K562 (cell line): ENCODE results near the gene RAB32. TPM values are rescaled to one million over a fixed set of nuclear protein-coding genes. Genes with fewer than 3 reads are reported as not detected.
A peak's percentile ranks its signal among the peaks of the same experiment; 100 is the strongest.

ENCODE experiments used
- ATAC-seq: fragments of 200-7000 bp; cut with Tn5 transposase; 3 replicates; pipeline ENCODE4 v1.9.1; 2020; ENCODE audit warnings: moderate library complexity
- BruUV-seq: library from RNA; stranded (reverse); fragments of 400-500 nt; replicated peaks from 2 replicates; lab custom pipeline; 2021; lab: Mats Ljungman, UMichigan
- CTCF ChIA-PET: fragments of 300-600 bp; formaldehyde crosslinking; extraction: SDS; loops from one replicate; lab custom pipeline; 2021; ENCODE audit warnings: low intra/inter-chr PET ratio; lab: Yijun Ruan, JAX
- POLR2A ChIA-PET: fragments of 300-600, 350-650 bp; sonication (Branson Sonifier 250); formaldehyde crosslinking; extraction: SDS; loops from one replicate; lab custom pipeline; 2021; ENCODE audit warnings: antibody characterized with exemption, inconsistent platforms; lab: Yijun Ruan, JAX
- DNase-seq, 4 experiments: peaks; one replicate each; pipeline versions ENCODE4 v3.0.0 to v3.0.0-alpha.2; 2011 to 2018; ENCODE audit warnings: low spot score in 3 of 4, mixed read lengths in 3 of 4; ENCODE audit errors: extremely low read depth in 1 of 4
- FAIRE-seq: peaks from 2 replicates; lab custom pipeline; 2011; peaks lifted over from hg19 to GRCh38; lab: Jason Lieb, UNC
- H2AFZ ChIP-seq: 2 replicates; pipeline ENCODE4 v1.6.0; 2011; ENCODE audit warnings: low read depth, low read length, control low read depth, inconsistent platforms
- H3K27ac ChIP-seq: fragments of 200-600 bp; 3 replicates; pipeline ENCODE4 v1.8.0; 2011; ENCODE audit warnings: low read depth, mild to moderate bottlenecking, control low read depth, inconsistent platforms, low read length, moderate library complexity, mixed read lengths; ENCODE audit errors: extremely low read depth
- H3K27me3 ChIP-seq, 2 experiments: fragments of 300-600 bp in 1 of 2; 2 replicates in 1 of 2; 3 replicates in 1 of 2; pipeline versions ENCODE4 v1.6.0 to v1.8.0; 2011; ENCODE audit warnings: inconsistent platforms in 2 of 2, low read length in 2 of 2, mild to moderate bottlenecking in 1 of 2, mixed read lengths in 1 of 2, moderate library complexity in 1 of 2; ENCODE audit not compliant: control insufficient read depth in 2 of 2, insufficient read depth in 2 of 2
- H3K36me3 ChIP-seq: fragments of 300-600 bp; 3 replicates; pipeline ENCODE4 v1.8.0; 2011; ENCODE audit warnings: mild to moderate bottlenecking, low read length, inconsistent platforms; ENCODE audit not compliant: control insufficient read depth, insufficient read depth
- H3K4me1 ChIP-seq, 2 experiments: fragments of 200-600 bp in 1 of 2; replicated peaks in 1 of 2; 2 replicates in 1 of 2; 3 replicates in 1 of 2; pipeline versions ENCODE4 v1.5.1 to v1.8.0; 2011; ENCODE audit warnings: inconsistent platforms in 2 of 2, low read length in 2 of 2, mild to moderate bottlenecking in 1 of 2, mixed read lengths in 1 of 2, moderate library complexity in 1 of 2; ENCODE audit not compliant: control insufficient read depth in 2 of 2, insufficient read depth in 2 of 2
- H3K4me2 ChIP-seq: 2 replicates; pipeline ENCODE4 v1.6.1; 2011; ENCODE audit warnings: low read length, control low read depth, inconsistent platforms, mixed read lengths; ENCODE audit not compliant: insufficient read depth
- H3K4me3 ChIP-seq: fragments of 200-600 bp; sonication (generic), shearing (Covaris generic); 2 replicates; pipeline ENCODE4 v1.5.1; 2016; ENCODE audit warnings: control low read depth, inconsistent platforms
- H3K79me2 ChIP-seq: fragments of 200-600 bp; 3 replicates; pipeline ENCODE4 v1.8.0; 2011; ENCODE audit warnings: low read length, inconsistent platforms; ENCODE audit not compliant: control insufficient read depth, insufficient read depth
- H3K9ac ChIP-seq, 2 experiments: 2 replicates each; pipeline versions ENCODE4 v1.6.0 to v1.6.1; 2011; ENCODE audit warnings: low read depth in 2 of 2, low read length in 2 of 2, control low read depth in 1 of 2, inconsistent platforms in 1 of 2, mild to moderate bottlenecking in 1 of 2, mixed read lengths in 1 of 2; ENCODE audit not compliant: insufficient read depth in 1 of 2
- H3K9me1 ChIP-seq: one replicate; pipeline ENCODE4 v1.6.0; 2011; ENCODE audit warnings: inconsistent platforms, mild to moderate bottlenecking, low read length, moderate library complexity; ENCODE audit not compliant: control insufficient read depth, insufficient read depth
- H3K9me3 ChIP-seq: replicated peaks from 2 replicates; pipeline ENCODE4 v1.5.1; 2011; ENCODE audit warnings: low read depth, low read length, inconsistent platforms; ENCODE audit not compliant: control insufficient read depth, insufficient read depth
- H4K20me1 ChIP-seq: replicated peaks from 2 replicates; pipeline ENCODE4 v1.6.1; 2011; ENCODE audit warnings: low read length, inconsistent platforms, mixed read lengths; ENCODE audit not compliant: control insufficient read depth, insufficient read depth
- ARNT ChIP-seq, 2 experiments: fragments of 450-650 bp; IDR thresholded peaks; 2 replicates each; pipeline ENCODE4 v1.6.1; 2016; ENCODE audit warnings: mild to moderate bottlenecking in 1 of 2
- BRD4 ChIP-seq: fragments of 200-600 bp; sonication (generic); IDR thresholded peaks from 2 replicates; pipeline ENCODE4 v1.6.1; 2017; ENCODE audit warnings: inconsistent platforms
- KLF13 ChIP-seq: fragments of 450-650 bp; IDR thresholded peaks from 2 replicates; pipeline ENCODE4 v1.6.1; 2016; ENCODE audit warnings: missing genetic modification characterization, low read depth, mild to moderate bottlenecking, missing compliant biosample characterization, moderate library complexity, borderline replicate concordance
- MYC ChIP-seq, 2 experiments: fragments of 250-450 bp in 1 of 2; sonication (Bioruptor Pico) in 1 of 2; IDR thresholded peaks; 2 replicates each; pipeline versions ENCODE4 v1.5.1 to v1.6.1; 2012 to 2021; ENCODE audit warnings: low read depth in 2 of 2, borderline replicate concordance in 1 of 2, improper control_type of control experiment in 1 of 2, low read length in 1 of 2, mild to moderate bottlenecking in 1 of 2, moderate library complexity in 1 of 2
- NFYB ChIP-seq: IDR thresholded peaks from 2 replicates; pipeline ENCODE4 v1.6.1; 2011; ENCODE audit warnings: mild to moderate bottlenecking, moderate library complexity; ENCODE audit not compliant: insufficient read length; ENCODE audit errors: extremely low read depth
- PRMT5 ChIP-seq: sonication (generic); formaldehyde crosslinking; IDR thresholded peaks from 2 replicates; pipeline ENCODE4 v1.5.0; 2020; ENCODE audit warnings: missing genetic modification reagents
- RBBP5 ChIP-seq: fragments of 200-600 bp; sonication (generic); IDR thresholded peaks from 2 replicates; pipeline ENCODE4 v1.6.1; 2012; ENCODE audit warnings: borderline replicate concordance, mild to moderate bottlenecking, low read length, control low read depth, inconsistent platforms; ENCODE audit not compliant: insufficient read depth, poor library complexity, severe bottlenecking
- TEAD2 ChIP-seq: fragments of 450-650 bp; IDR thresholded peaks from 2 replicates; pipeline ENCODE4 v1.6.1; 2016; ENCODE audit warnings: missing genetic modification characterization, control low read depth, missing compliant biosample characterization
- THRAP3 ChIP-seq: fragments of 450-650 bp; IDR thresholded peaks from 2 replicates; pipeline ENCODE4 v1.6.1; 2016; ENCODE audit warnings: mild to moderate bottlenecking, inconsistent platforms, borderline replicate concordance
- YY1 ChIP-seq, 3 experiments: IDR thresholded peaks; 2 replicates each; pipeline ENCODE4 v1.6.1; 2011; ENCODE audit warnings: low read length in 2 of 3, mild to moderate bottlenecking in 2 of 3, moderate library complexity in 2 of 3, borderline replicate concordance in 1 of 3, control low read depth in 1 of 3, low read depth in 1 of 3; ENCODE audit not compliant: insufficient read depth in 3 of 3, insufficient replicate concordance in 2 of 3, control insufficient read depth in 1 of 3, insufficient read length in 1 of 3; ENCODE audit errors: extremely low read depth in 1 of 3
- WGBS: fragments of 100-300 bp; shearing (Covaris generic); methylation state at CpG from one replicate; pipeline ENCODE4 v1.1.6; 2016; ENCODE audit warnings: low coverage, mixed read lengths; ENCODE audit not compliant: insufficient coverage; ENCODE audit errors: missing lambda C conversion rate; 5-methylcytosine and 5-hydroxymethylcytosine counted together
- in situ Hi-C: fragments of 300-500 bp; cut with MboI; formaldehyde crosslinking; loops from 4 replicates; pipeline ENCODE4 v1.15.0; 2018; ENCODE audit warnings: inconsistent platforms, mixed read lengths
- intact Hi-C: fragments of 100-400 bp; cut with micrococcal nuclease; formaldehyde crosslinking; loops from 2 replicates; pipeline ENCODE4 v1.14.2; 2022
- polyA plus RNA-seq, 8 experiments: library from polyadenylated mRNA; depleted of rRNA in 4 of 8; stranded (reverse) in 5 of 8; unstranded in 3 of 8; fragments of >200 nt; fragmentation: Nextera tagmentation in 2 of 8; fragmentation: Illumina TruSeq in 1 of 8; extraction: Ambion mirVana in 2 of 8; extraction: Trizol in 1 of 8; gene quantifications; 2 replicates each; pipeline versions ENCODE4 v1.2.1 to v1.2.3, GENCODE V29; 2011 to 2014; ENCODE audit warnings: inconsistent platforms in 1 of 8, missing spikeins in 1 of 8
- total RNA-seq, 7 experiments: library from RNA; depleted of rRNA in 6 of 7; stranded (reverse); fragments of >200 nt in 6 of 7; fragmentation: Illumina TruSeq in 2 of 7; extraction: Trizol in 2 of 7; gene quantifications; 2 replicates each; pipeline versions ENCODE4 v1.2.1 to v1.2.3, GENCODE V29; 2011 to 2021; ENCODE audit warnings: low replicate concordance in 1 of 7
- TF ChIP-seq, protein P1 (sequence below), 2 experiments: fragments of 200-800 bp in 1 of 2; sonication (Bioruptor generic) in 1 of 2; sonication (generic) in 1 of 2; formaldehyde crosslinking in 1 of 2; IDR thresholded peaks in 1 of 2; conservative IDR thresholded peaks in 1 of 2; 2 replicates each; pipeline versions ENCODE4 v1.5.0 to v1.6.1; 2016 to 2020; ENCODE audit warnings: missing compliant biosample characterization in 1 of 2, missing genetic modification characterization in 1 of 2, missing genetic modification reagents in 1 of 2
- TF ChIP-seq, protein P2 (sequence below): IDR thresholded peaks from 2 replicates; pipeline ENCODE4 v1.6.1; 2016; ENCODE audit warnings: missing genetic modification characterization, missing compliant biosample characterization
- TF ChIP-seq, protein P3 (sequence below), 2 experiments: fragments of 450-650 bp; IDR thresholded peaks; 2 replicates each; pipeline ENCODE4 v1.6.1; 2016

Gene RAB32
- total and polyA plus RNA-seq, 9 of the 15 experiments (the other 6 are each of a cell fraction or from before 2014, with no cell fraction given): 2.5 to 16.6 (median 11.0) TPM

DNA sequence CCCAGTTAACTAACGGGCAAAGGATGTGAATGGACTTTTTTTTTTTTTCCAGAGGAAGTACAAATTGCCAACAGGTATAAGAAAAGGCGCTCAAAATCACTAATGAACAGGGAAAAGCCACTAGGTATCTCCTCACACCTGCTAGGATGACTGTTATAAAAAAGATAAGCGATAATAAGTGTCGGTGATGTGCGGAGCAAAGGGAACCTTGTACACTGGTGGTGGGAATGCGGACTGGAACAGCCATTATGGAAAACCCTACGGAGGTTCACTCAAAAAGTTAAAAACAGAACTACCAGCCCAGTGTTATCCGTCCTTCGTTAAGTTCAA lies 787 bp upstream of the RAB32 start:
- Histone ChIP-seq H3K4me2 (peak overlapping the region; percentile 74), H3K79me2 (no peaks in the 10 kb centered on the region), H3K9me3 (no peaks in the 10 kb centered on the region), H3K36me3 (no peaks in the 10 kb centered on the region), H3K4me3 (peak overlapping the region; percentile 47), H4K20me1 (no peaks in the 10 kb centered on the region), H3K27ac (peak overlapping the region; percentile 58; the same call in 1 of the 3 replicates), H3K4me1 (peaks cover 0 to 16% of the 10 kb centered on the region in 2 experiments; a peak in 4 of 5 replicates), H2AFZ (peak overlapping the region; percentile 94), H3K9me1 (no peaks in the 10 kb centered on the region), H3K9ac (peak overlapping the region; percentile 72 to 93; a peak in 3 of 4 replicates), H3K27me3 (no peaks in the 10 kb centered on the region)
- POLR2A ChIA-PET: no interaction called here
- BruUV-seq: TSS peak; percentile 84
- TF ChIP-seq, protein P1, sequence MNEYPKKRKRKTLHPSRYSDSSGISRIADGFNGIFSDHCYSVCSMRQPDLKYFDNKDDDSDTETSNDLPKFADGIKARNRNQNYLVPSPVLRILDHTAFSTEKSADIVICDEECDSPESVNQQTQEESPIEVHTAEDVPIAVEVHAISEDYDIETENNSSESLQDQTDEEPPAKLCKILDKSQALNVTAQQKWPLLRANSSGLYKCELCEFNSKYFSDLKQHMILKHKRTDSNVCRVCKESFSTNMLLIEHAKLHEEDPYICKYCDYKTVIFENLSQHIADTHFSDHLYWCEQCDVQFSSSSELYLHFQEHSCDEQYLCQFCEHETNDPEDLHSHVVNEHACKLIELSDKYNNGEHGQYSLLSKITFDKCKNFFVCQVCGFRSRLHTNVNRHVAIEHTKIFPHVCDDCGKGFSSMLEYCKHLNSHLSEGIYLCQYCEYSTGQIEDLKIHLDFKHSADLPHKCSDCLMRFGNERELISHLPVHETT (CRISPR knock-in tag; conservative IDR thresholded peaks at IDR 0.05 in 1 of 2, IDR thresholded peaks at IDR 0.05 in 1 of 2): no peak
- TF ChIP-seq PRMT5 (CRISPR knock-in tag) (no peak), TEAD2 (no peak), NFYB (no peak), KLF13 (tag) (no peak), THRAP3 (peak; percentile 99), MYC (IDR thresholded peaks at IDR 0.05; ENCODE audit: low read depth, low read length) (no peak), MYC (CRISPR knock-in tag; IDR thresholded peaks at IDR 0.05; ENCODE audit: borderline replicate concordance, low read depth) (0 out of 2 replicates have a peak, but pooled peaks have one; percentile 31), BRD4 (peak; percentile 29; the same call in 1 of the 2 replicates), ARNT (IDR thresholded peaks at IDR 0.05) (0 out of 4 replicates have a peak, but pooled peaks of 1 of the 2 experiments have one; percentile 38), YY1 (IDR thresholded peaks at IDR 0.05; ENCODE audit: borderline replicate concordance in 1 of 3, control insufficient read depth in 1 of 3, extremely low read depth in 1 of 3, insufficient read depth in 3 of 3, insufficient read length in 1 of 3, insufficient replicate concordance in 2 of 3, low read depth in 1 of 3, low read length in 2 of 3) (peak in 1 of 3 experiments; percentile 2), RBBP5 (no peak)
- TF ChIP-seq, protein P2, sequence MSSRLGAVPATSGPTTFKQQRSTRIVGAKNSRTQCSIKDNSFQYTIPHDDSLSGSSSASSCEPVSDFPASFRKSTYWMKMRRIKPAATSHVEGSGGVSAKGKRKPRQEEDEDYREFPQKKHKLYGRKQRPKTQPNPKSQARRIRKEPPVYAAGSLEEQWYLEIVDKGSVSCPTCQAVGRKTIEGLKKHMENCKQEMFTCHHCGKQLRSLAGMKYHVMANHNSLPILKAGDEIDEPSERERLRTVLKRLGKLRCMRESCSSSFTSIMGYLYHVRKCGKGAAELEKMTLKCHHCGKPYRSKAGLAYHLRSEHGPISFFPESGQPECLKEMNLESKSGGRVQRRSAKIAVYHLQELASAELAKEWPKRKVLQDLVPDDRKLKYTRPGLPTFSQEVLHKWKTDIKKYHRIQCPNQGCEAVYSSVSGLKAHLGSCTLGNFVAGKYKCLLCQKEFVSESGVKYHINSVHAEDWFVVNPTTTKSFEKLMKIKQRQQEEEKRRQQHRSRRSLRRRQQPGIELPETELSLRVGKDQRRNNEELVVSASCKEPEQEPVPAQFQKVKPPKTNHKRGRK: peak; percentile 56
- TF ChIP-seq, protein P3, sequence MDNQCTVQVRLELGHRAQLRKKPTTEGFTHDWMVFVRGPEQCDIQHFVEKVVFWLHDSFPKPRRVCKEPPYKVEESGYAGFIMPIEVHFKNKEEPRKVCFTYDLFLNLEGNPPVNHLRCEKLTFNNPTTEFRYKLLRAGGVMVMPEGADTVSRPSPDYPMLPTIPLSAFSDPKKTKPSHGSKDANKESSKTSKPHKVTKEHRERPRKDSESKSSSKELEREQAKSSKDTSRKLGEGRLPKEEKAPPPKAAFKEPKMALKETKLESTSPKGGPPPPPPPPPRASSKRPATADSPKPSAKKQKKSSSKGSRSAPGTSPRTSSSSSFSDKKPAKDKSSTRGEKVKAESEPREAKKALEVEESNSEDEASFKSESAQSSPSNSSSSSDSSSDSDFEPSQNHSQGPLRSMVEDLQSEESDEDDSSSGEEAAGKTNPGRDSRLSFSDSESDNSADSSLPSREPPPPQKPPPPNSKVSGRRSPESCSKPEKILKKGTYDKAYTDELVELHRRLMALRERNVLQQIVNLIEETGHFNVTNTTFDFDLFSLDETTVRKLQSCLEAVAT (IDR thresholded peaks at IDR 0.05): peak in 1 of 2 experiments; percentile 98; a peak in 2 of 4 replicates
- in situ Hi-C loops (no loop called here), intact Hi-C loops (loop anchor here (1.0 to 10.0 kb wide), 3 partner anchors 114 to 232 kb away; no protein-coding TSS in a partner anchor)
- CTCF ChIA-PET: interaction anchor here (0.5 to 0.8 kb wide), 3 partner anchors 215 to 615 kb away, joined by 3 to 5 read pairs (median 3); no protein-coding TSS in a partner anchor
- 91% methylated on average over 9 of the region's 9 CpGs for WGBS
- no peak for FAIRE-seq
- no peak for ATAC-seq
- DNase-seq: no peak
